BLaER1 treated with 17β-estradiol and CSF1 and Interleukin-3, amounts not matched to agents 10 nM and 100 nM (cell line): ENCODE results near the gene TIMM17B.
"Not testable (repeated sequence)": the region's sequence is repeated elsewhere in the genome, so short reads cannot be mapped to it uniquely, and the experiment has no call there.

Experiments
- H3K27ac ChIP-seq, 11 experiments: shearing (Covaris generic); formaldehyde crosslinking; 2 replicates each; pipeline ENCODE4 v1.8.1; 2022
- H3K27me3 ChIP-seq, 11 experiments: shearing (Covaris generic); formaldehyde crosslinking; 2 replicates each; pipeline ENCODE4 v1.8.1; 2022
- H3K36me3 ChIP-seq, 11 experiments: shearing (Covaris generic); formaldehyde crosslinking; 2 replicates each; pipeline ENCODE4 v1.8.1; 2022
- H3K4me1 ChIP-seq, 10 experiments: shearing (Covaris generic); formaldehyde crosslinking; 2 replicates each; pipeline ENCODE4 v1.8.1; 2022
- H3K4me2 ChIP-seq, 11 experiments: shearing (Covaris generic); formaldehyde crosslinking; 2 replicates each; pipeline ENCODE4 v1.8.1; 2022
- H3K4me3 ChIP-seq, 10 experiments: shearing (Covaris generic); formaldehyde crosslinking; 2 replicates each; pipeline ENCODE4 v1.8.1; 2022
- H3K9ac ChIP-seq, 11 experiments: shearing (Covaris generic); formaldehyde crosslinking; 2 replicates each; pipeline ENCODE4 v1.8.1; 2022
- H3K9me3 ChIP-seq, 11 experiments: shearing (Covaris generic); formaldehyde crosslinking; replicated peaks in 1 of 11; 2 replicates each; pipeline ENCODE4 v1.8.1; 2022
- H4K20me1 ChIP-seq, 11 experiments: shearing (Covaris generic); formaldehyde crosslinking; 2 replicates each; pipeline ENCODE4 v1.8.1; 2022
- Cebpa-rat ChIP-seq, 11 experiments: shearing (Covaris generic); IDR thresholded peaks; 2 replicates each; pipeline ENCODE4 v1.8.1; 2022

The TIMM17B gene

GRCh38 chrX:48890934-48891401 lies 6.6 kb downstream of the TIMM17B start:
- H4K20me1 ChIP-seq = peaks cover 0 to 20% (median 3%) of the 10 kb centered on the region in 11 experiments; a peak in 5 of 22 replicates
- peaks cover 0 to 6% (median 0%) of the 10 kb centered on the region in 11 experiments; a peak in 1 of 22 replicates for H3K9me3 ChIP-seq
- peaks cover 0 to 42% (median 11%) of the 10 kb centered on the region in 11 experiments; a peak in 14 of 22 replicates for H3K27me3 ChIP-seq
- H3K9ac ChIP-seq = peak overlapping the region; percentile 52 to 73 (median 70)
- no peak for TF ChIP-seq Cebpa-rat (IDR thresholded peaks at IDR 0.05)
- peak overlapping the region in 8 of 11 experiments; percentile 9 to 51 (median 24); a peak in 10 of 22 replicates for H3K27ac ChIP-seq
- peak overlapping the region; percentile 61 to 92 (median 78) for H3K4me2 ChIP-seq
- H3K4me3 ChIP-seq = peak overlapping the region; percentile 54 to 72 (median 62)
- H3K36me3 ChIP-seq = peaks cover 0 to 24% (median 13%) of the 10 kb centered on the region in 11 experiments; a peak in 10 of 22 replicates
- peaks cover 7 to 22% (median 12%) of the 10 kb centered on the region in 10 experiments; a peak in 17 of 20 replicates for H3K4me1 ChIP-seq

GRCh38 chrX:48890296-48890925 lies 7.2 kb downstream of the TIMM17B start:
- Histone ChIP-seq H4K20me1 (peaks cover 0 to 16% (median 3%) of the 10 kb centered on the region in 11 experiments; a peak in 4 of 22 replicates), H3K36me3 (peaks cover 0 to 24% (median 13%) of the 10 kb centered on the region in 11 experiments; a peak in 10 of 22 replicates), H3K27me3 (peaks cover 0 to 42% (median 11%) of the 10 kb centered on the region in 11 experiments; a peak in 14 of 22 replicates), H3K4me1 (peaks cover 7 to 18% (median 11%) of the 10 kb centered on the region in 10 experiments; a peak in 15 of 20 replicates), H3K9me3 (peaks cover 0 to 6% (median 0%) of the 10 kb centered on the region in 11 experiments; a peak in 1 of 22 replicates), H3K4me3 (peak overlapping the region; percentile 54 to 72 (median 62); a peak in 19 of 20 replicates), H3K27ac (peak overlapping the region in 3 of 11 experiments; percentile 29 to 51 (median 41); a peak in 3 of 22 replicates), H3K4me2 (peak overlapping the region; percentile 61 to 92 (median 78)), H3K9ac (peak overlapping the region in 10 of 11 experiments; percentile 52 to 73 (median 69); a peak in 20 of 22 replicates)
- TF ChIP-seq Cebpa-rat (IDR thresholded peaks at IDR 0.05) = no peak

GRCh38 chrX:48886586-48886985 lies 11.0 kb downstream of the TIMM17B start:
- not testable (repeated sequence) for H3K9ac ChIP-seq, H3K27ac ChIP-seq, H3K4me2 ChIP-seq, H3K4me1 ChIP-seq, H3K4me3 ChIP-seq, H4K20me1 ChIP-seq, H3K9me3 ChIP-seq, H3K36me3 ChIP-seq
- H3K27me3 ChIP-seq = peaks cover 0 to 46% (median 25%) of the 10 kb centered on the region in 11 experiments; a peak in 16 of 22 replicates

- no peaks in the 10 kb centered on the region for H4K20me1 ChIP-seq
- no peak overlapping the region for H3K27ac ChIP-seq
- H3K4me3 ChIP-seq = no peak overlapping the region
- H3K4me1 ChIP-seq = no peaks in the 10 kb centered on the region
- H3K36me3 ChIP-seq = no peaks in the 10 kb centered on the region
- TF ChIP-seq Cebpa-rat (IDR thresholded peaks at IDR 0.05) = no peak
- H3K9ac ChIP-seq = no peak overlapping the region
- H3K27me3 ChIP-seq = peaks cover 0 to 57% (median 39%) of the 10 kb centered on the region in 11 experiments; a peak in 15 of 22 replicates
- H3K9me3 ChIP-seq = no peaks in the 10 kb centered on the region
- no peak overlapping the region for H3K4me2 ChIP-seq
Observed at GRCh38 chrX:48883729-48884128, 13.8 kb downstream of the TIMM17B start.

- H3K36me3 ChIP-seq, H4K20me1 ChIP-seq, H3K9me3 ChIP-seq, H3K9ac ChIP-seq, H3K4me1 ChIP-seq, H3K27ac ChIP-seq, H3K4me3 ChIP-seq: not testable (repeated sequence)
- 0 out of 22 replicates have a peak overlapping the region, but pooled peaks of 1 of the 11 experiments have one; percentile 42 for H3K4me2 ChIP-seq
- peaks cover 0 to 49% (median 38%) of the 10 kb centered on the region in 11 experiments; a peak in 18 of 22 replicates for H3K27me3 ChIP-seq
Observed at GRCh38 chrX:48876944-48877343, 20.6 kb downstream of the TIMM17B start.

GRCh38 chrX:48872017-48872416 lies 25.6 kb downstream of the TIMM17B start:
- H3K9me3 ChIP-seq, H3K27ac ChIP-seq, H3K4me3 ChIP-seq, H3K9ac ChIP-seq, H3K4me1 ChIP-seq, H3K4me2 ChIP-seq, H3K36me3 ChIP-seq, H4K20me1 ChIP-seq: not testable (repeated sequence)
- peaks cover 0 to 46% (median 29%) of the 10 kb centered on the region in 11 experiments; a peak in 16 of 22 replicates for H3K27me3 ChIP-seq

- peaks cover 20 to 79% (median 54%) of the 10 kb centered on the region in 11 experiments; a peak in 20 of 22 replicates for H3K27me3 ChIP-seq
- H3K4me2 ChIP-seq = 0 out of 22 replicates have a peak overlapping the region, but pooled peaks of 1 of the 11 experiments have one; percentile 6
- no peaks in the 10 kb centered on the region for H3K36me3 ChIP-seq
- H3K4me3 ChIP-seq = no peak overlapping the region
- TF ChIP-seq Cebpa-rat (IDR thresholded peaks at IDR 0.05) = no peak
- H3K9me3 ChIP-seq = peaks cover 0 to 14% (median 0%) of the 10 kb centered on the region in 11 experiments; a peak in 3 of 22 replicates
- H4K20me1 ChIP-seq = no peaks in the 10 kb centered on the region
- no peak overlapping the region for H3K9ac ChIP-seq
- H3K4me1 ChIP-seq = peaks cover 0 to 11% (median 5%) of the 10 kb centered on the region in 10 experiments; a peak in 5 of 20 replicates
- no peak overlapping the region for H3K27ac ChIP-seq
Observed at GRCh38 chrX:48864210-48864609, 33.4 kb downstream of the TIMM17B start.

GRCh38 chrX:48854898-48855297 lies 42.7 kb downstream of the TIMM17B start:
- TF ChIP-seq Cebpa-rat (IDR thresholded peaks at IDR 0.05) = no peak
- H3K4me2 ChIP-seq = no peak overlapping the region

GRCh38 chrX:48854121-48854804 lies 43.3 kb downstream of the TIMM17B start:
- not testable (repeated sequence) for H3K4me1 ChIP-seq, H3K9ac ChIP-seq, H3K4me3 ChIP-seq, H3K4me2 ChIP-seq, H3K27ac ChIP-seq, H3K36me3 ChIP-seq, H4K20me1 ChIP-seq
- H3K27me3 ChIP-seq = peaks cover 7 to 82% (median 48%) of the 10 kb centered on the region in 11 experiments; a peak in 17 of 22 replicates
- peaks cover 3 to 35% (median 24%) of the 10 kb centered on the region in 11 experiments; a peak in 18 of 22 replicates for H3K9me3 ChIP-seq

More at GRCh38 chrX:48854898-48855297, 42.7 kb downstream of the TIMM17B start:
- Histone ChIP-seq H3K9me3 (peaks cover 3 to 35% (median 24%) of the 10 kb centered on the region in 11 experiments; a peak in 18 of 22 replicates), H3K4me1 (no peaks in the 10 kb centered on the region), H4K20me1 (no peaks in the 10 kb centered on the region), H3K27me3 (peaks cover 6 to 84% (median 48%) of the 10 kb centered on the region in 11 experiments; a peak in 17 of 22 replicates), H3K36me3 (no peaks in the 10 kb centered on the region), H3K9ac (no peak overlapping the region), H3K27ac (no peak overlapping the region), H3K4me3 (no peak overlapping the region)

- not testable (repeated sequence) for H3K9ac ChIP-seq, H3K4me3 ChIP-seq, H3K4me1 ChIP-seq, H3K27ac ChIP-seq, H4K20me1 ChIP-seq, H3K4me2 ChIP-seq, H3K36me3 ChIP-seq
- Histone ChIP-seq H3K9me3 (peaks cover 3 to 35% (median 24%) of the 10 kb centered on the region in 11 experiments; a peak in 18 of 22 replicates), H3K27me3 (peaks cover 7 to 79% (median 44%) of the 10 kb centered on the region in 11 experiments; a peak in 17 of 22 replicates)
Observed at GRCh38 chrX:48853494-48853893, 44.1 kb downstream of the TIMM17B start.
